DND-41 (cell line): ENCODE measurements around the gene RASAL2.

Source experiments
- CTCF ChIP-seq: IDR thresholded peaks from 2 replicates; pipeline ENCODE4 v1.5.1; 2012; ENCODE audit warnings: borderline replicate concordance, low read length, moderate library complexity, mild to moderate bottlenecking; ENCODE audit not compliant: poor library complexity, severe bottlenecking; ENCODE audit errors: extremely low read depth
- EZH2 ChIP-seq: IDR thresholded peaks from 3 replicates; pipeline ENCODE4 v1.6.1; 2012; ENCODE audit warnings: borderline replicate concordance, low read depth, mild to moderate bottlenecking, moderate library complexity, low read length, inconsistent platforms; ENCODE audit not compliant: severe bottlenecking

DNA sequence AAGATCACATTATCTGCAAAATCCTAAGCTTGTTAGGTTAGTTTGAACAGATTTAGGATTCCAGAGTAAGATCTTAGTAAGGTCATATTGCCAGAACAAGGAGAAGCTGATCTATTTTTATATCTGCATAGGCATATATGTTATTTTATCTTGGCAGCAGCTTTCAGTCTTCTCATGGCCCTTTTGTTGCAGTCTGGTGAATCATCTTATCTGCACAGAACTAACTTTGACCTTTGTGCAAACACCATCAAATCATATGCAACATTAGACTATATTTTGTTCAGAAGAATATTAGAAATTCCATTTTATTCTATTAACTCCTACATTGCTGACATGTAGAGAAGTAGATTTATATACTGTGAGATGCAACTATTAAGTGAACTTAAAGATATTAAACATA is 295.5 kb downstream of the RASAL2 start:
- TF ChIP-seq CTCF (no peak), EZH2 (no peak)
